Cardiac muscle cell (in vitro differentiated cells and primary cell): ENCODE data around the gene RNF217. TPM values are rescaled to one million over a fixed set of nuclear protein-coding genes. Genes with fewer than 3 reads are reported as not detected.

Experiments used
- DNase-seq, 2 donors: peaks; one replicate each; pipeline versions ENCODE4 v3.0.0 to v3.0.0-alpha.2; 2010 to 2017; ENCODE audit warnings: low read depth in 1 of 2, low spot score in 1 of 2
- H3K27ac ChIP-seq: fragments of 200-600 bp; sonication (generic); 2 replicates; pipeline ENCODE4 v1.5.1; 2016
- H3K27me3 ChIP-seq: fragments of 200-600 bp; sonication (generic); 2 replicates; pipeline ENCODE4 v1.6.0; 2016; ENCODE audit warnings: control low read depth
- H3K36me3 ChIP-seq: fragments of 200-600 bp; sonication (generic); 2 replicates; pipeline ENCODE4 v1.5.1; 2016; ENCODE audit warnings: control low read depth
- H3K4me1 ChIP-seq: fragments of 200-600 bp; sonication (generic); 2 replicates; pipeline ENCODE4 v1.8.1; 2017; ENCODE audit warnings: low read depth, mild to moderate bottlenecking, mixed run types
- H3K4me3 ChIP-seq: fragments of 200-600 bp; sonication (generic); 2 replicates; pipeline ENCODE4 v1.5.1; 2016; ENCODE audit warnings: mild to moderate bottlenecking
- H3K9me3 ChIP-seq: fragments of 200-600 bp; sonication (generic); 2 replicates; pipeline ENCODE4 v1.5.1; 2017; ENCODE audit warnings: low read depth, mild to moderate bottlenecking, control low read depth
- CTCF ChIP-seq: IDR thresholded peaks from 2 replicates; pipeline ENCODE4 v1.5.1; 2012; ENCODE audit warnings: low read depth, mild to moderate bottlenecking, low read length
- polyA plus RNA-seq: library from polyadenylated mRNA; unstranded; fragments of >200 nt; fragmentation: Nextera tagmentation; extraction: Ambion mirVana; gene quantifications from 2 replicates; pipeline ENCODE4 v1.2.1, GENCODE V29; 2016
- total RNA-seq: library from RNA; depleted of rRNA; stranded (reverse); fragments of >200 nt; gene quantifications from 2 replicates; pipeline ENCODE4 v1.2.3, GENCODE V29; 2016

RNF217 gene
- total and polyA plus RNA-seq, 2 experiments from 2014 or later: 9.4 to 27.1 TPM

GRCh38 chr6:125083684-125083990 is 121.4 kb downstream of the RNF217 start:
- no peaks in the 10 kb centered on the region for H3K36me3 ChIP-seq

DNA sequence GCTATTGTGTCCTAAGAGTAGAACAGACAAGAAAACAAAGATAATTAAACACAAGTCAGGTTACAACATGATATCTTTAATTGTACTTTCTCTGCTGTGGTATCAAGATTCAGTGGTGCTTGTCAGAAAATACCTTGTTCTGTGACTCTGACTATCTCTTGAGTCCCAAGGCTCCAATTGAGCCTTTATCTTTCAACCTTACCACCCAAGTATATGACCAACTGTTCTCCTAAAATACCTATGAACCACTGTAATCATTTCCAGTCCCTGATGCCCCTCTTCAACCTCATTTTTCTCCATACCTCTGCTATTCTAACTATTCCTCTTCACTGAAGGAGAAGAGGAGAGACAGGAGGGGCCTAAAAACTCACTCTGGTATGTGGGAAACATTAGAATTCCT is 124.5 kb downstream of the RNF217 start:
- Histone ChIP-seq H3K9me3 (no peaks in the 10 kb centered on the region), H3K4me1 (no peaks in the 10 kb centered on the region), H3K36me3 (no peaks in the 10 kb centered on the region), H3K27me3 (no peaks in the 10 kb centered on the region), H3K4me3 (no peak overlapping the region), H3K27ac (no peak overlapping the region)
- TF ChIP-seq CTCF: no peak
- DNase-seq: no peak

More at GRCh38 chr6:125083684-125083990, 121.4 kb downstream of the RNF217 start:
- H3K9me3 ChIP-seq: no peaks in the 10 kb centered on the region
- no peaks in the 10 kb centered on the region for H3K27me3 ChIP-seq
- no peak overlapping the region for H3K27ac ChIP-seq
- no peak for DNase-seq
- no peak overlapping the region for H3K4me3 ChIP-seq
- no peak for TF ChIP-seq CTCF
- H3K4me1 ChIP-seq: no peaks in the 10 kb centered on the region

DNA sequence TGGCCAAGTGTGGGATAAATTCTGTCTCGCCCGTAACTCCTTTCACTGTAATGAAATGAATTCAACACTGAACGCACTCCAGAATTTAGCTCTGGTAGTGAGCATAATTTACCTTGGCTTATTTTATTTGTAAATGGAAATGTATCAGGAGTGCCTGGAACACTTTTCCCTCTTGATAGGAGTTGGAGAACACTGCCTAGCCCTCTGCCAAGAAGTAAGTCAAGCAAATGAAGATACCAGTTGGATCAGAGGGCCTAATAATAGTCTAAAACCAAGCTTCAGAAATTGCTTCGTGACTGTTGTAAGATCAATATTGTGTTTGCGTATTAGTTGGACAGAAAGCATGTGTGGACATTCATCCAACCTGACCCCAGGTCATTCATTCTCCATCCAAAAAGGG is 126.7 kb downstream of the RNF217 start:
- Histone ChIP-seq H3K4me3 (no peak overlapping the region), H3K9me3 (no peaks in the 10 kb centered on the region), H3K27ac (no peak overlapping the region), H3K27me3 (no peaks in the 10 kb centered on the region), H3K36me3 (no peaks in the 10 kb centered on the region), H3K4me1 (peaks cover 1% of the 10 kb centered on the region)
- TF ChIP-seq CTCF: no peak
- DNase-seq: no peak

DNA sequence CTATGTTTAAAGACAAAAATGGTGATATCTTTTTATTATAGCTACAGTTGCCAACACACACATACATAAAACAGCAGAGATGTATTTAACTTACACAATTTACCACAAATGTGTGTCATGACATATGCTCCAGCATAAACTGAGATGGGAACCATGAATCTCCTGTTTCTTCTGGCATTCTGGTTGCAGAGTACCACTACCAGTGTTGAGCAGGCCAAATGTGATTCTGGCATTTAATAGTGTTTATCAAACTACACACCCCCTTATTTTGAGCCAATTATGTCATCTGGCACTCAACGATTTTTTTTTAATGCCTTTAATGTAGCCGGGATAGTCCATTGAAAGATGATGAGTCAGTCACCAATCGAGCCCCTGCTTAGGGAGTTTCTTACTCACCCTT is 132.3 kb downstream of the RNF217 start:
- Histone ChIP-seq H3K9me3 (no peaks in the 10 kb centered on the region), H3K27me3 (no peaks in the 10 kb centered on the region), H3K36me3 (no peaks in the 10 kb centered on the region), H3K27ac (no peak overlapping the region), H3K4me3 (no peak overlapping the region), H3K4me1 (peaks cover 4% of the 10 kb centered on the region)
- DNase-seq: peak in 1 of 2 donors; percentile 46
- TF ChIP-seq CTCF: no peak

GRCh38 chr6:125095580-125096301 is 133.5 kb downstream of the RNF217 start:
- Histone ChIP-seq H3K9me3 (no peaks in the 10 kb centered on the region), H3K27me3 (no peaks in the 10 kb centered on the region), H3K27ac (no peak overlapping the region), H3K36me3 (no peaks in the 10 kb centered on the region), H3K4me3 (no peak overlapping the region), H3K4me1 (peaks cover 4% of the 10 kb centered on the region)
- DNase-seq: peak in 1 of 2 donors; percentile 78
- TF ChIP-seq CTCF: no peak

DNA sequence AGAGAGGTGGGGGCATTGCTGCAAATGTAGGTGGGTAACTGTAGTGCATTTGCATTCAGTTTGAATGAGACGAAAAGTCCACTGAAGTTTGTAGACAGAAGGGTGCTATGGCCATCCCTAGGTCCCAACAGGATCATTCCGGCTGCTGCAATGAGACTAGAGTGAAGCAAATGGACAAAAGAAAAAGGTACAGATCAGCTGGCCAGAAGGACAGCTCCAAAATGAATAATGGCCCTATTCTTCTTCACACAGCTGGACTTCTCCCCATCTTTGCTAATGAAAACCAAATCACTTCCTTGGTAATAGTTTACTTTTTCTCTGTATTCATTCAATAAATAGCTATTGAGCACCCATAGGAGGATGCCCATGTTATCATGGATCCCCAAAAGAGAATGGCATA is 134.9 kb downstream of the RNF217 start:
- no peaks in the 10 kb centered on the region for H3K36me3 ChIP-seq
- no peaks in the 10 kb centered on the region for H3K27me3 ChIP-seq
- H3K9me3 ChIP-seq: no peaks in the 10 kb centered on the region
- H3K27ac ChIP-seq: no peak overlapping the region
- H3K4me1 ChIP-seq: peaks cover 4% of the 10 kb centered on the region
- no peak for TF ChIP-seq CTCF
- no peak overlapping the region for H3K4me3 ChIP-seq
- DNase-seq: no peak
